ENCODE results near the gene ZSWIM6.

ZSWIM6 gene

DNA sequence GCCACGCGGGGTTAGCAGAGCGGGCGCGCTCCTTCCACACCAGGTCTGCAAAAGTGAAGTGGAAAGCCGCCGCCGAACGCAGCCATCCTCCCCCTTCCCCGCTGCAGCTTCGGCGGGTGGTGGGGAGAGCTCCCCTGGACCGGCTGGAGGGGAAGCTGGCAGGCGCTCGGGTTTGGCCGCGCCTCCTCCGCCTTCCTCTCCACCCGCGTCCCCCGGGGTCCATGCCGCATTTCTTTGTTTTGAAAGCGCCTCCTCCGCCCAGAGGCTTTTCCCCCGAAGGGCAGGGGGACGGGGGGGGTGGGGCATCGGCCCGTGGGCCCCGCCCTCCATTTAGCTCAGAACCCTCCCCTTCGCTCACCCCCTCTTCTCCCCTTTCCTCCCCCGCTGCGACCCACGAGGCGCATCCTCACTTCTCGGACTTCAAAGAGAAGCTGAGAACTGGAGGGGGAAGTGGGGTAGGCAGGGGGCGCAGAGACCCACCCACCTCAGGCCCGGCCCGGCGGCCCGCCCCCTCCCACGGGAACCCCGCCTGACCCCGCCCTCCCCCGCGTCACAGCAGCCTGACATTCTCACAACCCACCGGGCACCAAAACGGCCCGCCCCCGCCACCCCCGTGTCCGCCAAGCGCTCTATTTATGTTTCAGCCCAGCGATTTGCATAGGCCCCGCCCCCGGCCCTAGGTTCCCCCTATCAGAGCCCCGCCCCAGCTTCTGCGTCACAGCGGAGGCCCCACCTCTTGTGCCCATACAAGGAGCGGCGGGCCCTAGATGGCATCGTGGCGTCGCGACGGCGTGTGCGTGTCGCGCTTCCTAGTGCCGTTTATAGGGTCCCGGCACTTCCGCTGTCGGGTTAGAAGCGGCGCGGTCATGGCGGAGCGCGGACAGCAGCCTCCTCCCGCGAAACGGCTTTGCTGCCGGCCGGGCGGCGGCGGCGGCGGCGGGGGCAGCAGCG, at the start of gene ZSWIM6:
ZSWIM6 (plus strand) TSS at position 852 of the 951 bp plus-strand sequence; CDS start at position 867, 15 bp downstream.
- no peak for FAIRE-seq

GRCh38 chr5:61283471-61283870, 48.6 kb upstream of the ZSWIM6 start:
- no peak for FAIRE-seq

DNA sequence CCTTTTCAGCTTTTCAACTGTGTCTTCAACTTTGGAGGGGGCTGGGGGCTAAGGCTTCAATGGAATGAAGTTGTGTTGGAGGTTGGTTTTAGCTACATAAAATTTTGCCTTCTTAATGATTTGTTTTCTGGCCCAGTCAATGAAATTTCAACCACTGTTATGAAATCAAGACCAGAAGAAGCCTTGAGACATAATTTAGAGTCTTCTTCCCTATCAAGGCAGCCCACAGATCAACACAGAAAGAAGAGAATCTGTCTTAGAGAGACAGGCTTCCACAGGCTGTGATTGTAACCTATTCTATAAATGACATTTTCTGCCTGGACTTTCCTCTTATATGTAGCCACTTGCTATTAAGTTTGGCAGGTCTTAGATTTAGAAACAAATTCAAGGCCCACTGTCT, 46.5 kb upstream of the ZSWIM6 start:
- FAIRE-seq = no peak

GRCh38 chr5:61286446-61287132, 45.5 kb upstream of the ZSWIM6 start:
- no peak for FAIRE-seq

- no peak for FAIRE-seq
Observed at GRCh38 chr5:61287474-61287873, 44.6 kb upstream of the ZSWIM6 start.

DNA sequence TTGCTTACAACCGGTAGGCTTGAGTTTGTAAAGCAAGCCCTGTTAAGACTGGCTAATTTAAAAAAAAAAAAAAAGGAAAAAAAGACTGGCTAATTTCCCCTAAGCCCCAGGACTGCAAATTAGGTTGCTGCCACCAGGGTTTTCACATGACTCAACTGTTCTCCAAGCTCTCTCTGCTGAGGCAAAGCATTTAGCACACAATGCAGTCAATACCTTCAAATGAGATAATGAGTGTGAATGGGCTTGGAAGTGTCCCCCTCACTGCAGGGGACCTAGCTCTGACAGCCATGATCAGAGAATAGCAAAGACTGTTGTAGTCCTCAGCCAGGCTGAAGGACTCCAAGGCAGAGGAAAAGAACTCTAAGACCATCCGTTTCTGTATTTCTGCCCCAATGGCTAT, 42.8 kb upstream of the ZSWIM6 start:
- FAIRE-seq = no peak

DNA sequence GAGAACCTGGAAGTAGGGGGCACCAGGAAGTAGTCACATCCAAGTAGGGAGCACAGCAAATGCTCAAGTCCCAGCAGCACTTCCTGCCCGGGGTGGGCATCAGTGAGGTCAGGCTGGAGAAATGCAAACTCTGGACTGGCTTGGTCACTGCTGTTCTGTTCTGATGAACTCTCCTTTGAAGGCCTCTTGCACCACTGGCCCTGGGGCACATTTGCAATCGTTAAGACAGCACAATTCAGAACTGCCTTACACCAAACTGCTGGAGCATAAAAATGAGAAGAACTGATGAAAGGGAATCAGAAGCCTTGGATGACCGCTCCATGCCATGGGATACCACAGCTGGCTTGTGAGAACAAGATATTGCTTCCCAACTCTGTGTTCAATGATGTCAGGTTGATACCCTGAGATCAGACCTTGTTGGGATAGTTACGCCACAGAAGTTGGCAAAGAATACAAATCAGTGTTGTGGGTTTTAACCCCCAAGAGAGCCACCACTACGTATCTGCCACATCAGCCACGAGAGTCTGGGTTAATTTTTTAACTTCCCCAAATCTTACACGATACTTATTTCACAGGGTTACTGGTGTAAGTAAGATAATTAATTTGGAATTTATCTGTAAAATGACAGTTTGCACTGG, 42.3 kb upstream of the ZSWIM6 start:
- FAIRE-seq = no peak

DNA sequence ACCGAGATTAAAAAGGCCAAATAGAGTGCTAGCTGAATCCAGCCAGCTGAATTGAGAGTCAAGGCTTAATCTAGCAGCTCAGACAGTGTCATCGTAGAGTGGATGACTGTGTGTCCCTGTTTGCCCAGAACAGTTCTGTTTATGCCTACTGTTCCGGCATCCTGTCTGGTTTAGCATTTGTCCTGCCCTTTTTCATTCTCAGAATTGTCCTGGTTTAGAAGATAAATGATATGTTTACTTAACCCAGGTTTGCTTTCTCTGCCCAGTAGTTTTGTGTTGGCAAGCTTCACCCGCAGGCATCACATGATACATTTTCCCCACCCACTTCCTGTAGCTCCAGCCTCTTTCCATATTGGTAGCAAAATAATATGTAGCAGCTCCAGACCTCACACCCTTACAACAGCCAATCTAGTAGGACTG, 41.3 kb upstream of the ZSWIM6 start:
- no peak for FAIRE-seq

GRCh38 chr5:61292062-61292657, 39.9 kb upstream of the ZSWIM6 start:
- no peak for FAIRE-seq

GRCh38 chr5:61293071-61293470, 39.0 kb upstream of the ZSWIM6 start:
- FAIRE-seq = no peak

DNA sequence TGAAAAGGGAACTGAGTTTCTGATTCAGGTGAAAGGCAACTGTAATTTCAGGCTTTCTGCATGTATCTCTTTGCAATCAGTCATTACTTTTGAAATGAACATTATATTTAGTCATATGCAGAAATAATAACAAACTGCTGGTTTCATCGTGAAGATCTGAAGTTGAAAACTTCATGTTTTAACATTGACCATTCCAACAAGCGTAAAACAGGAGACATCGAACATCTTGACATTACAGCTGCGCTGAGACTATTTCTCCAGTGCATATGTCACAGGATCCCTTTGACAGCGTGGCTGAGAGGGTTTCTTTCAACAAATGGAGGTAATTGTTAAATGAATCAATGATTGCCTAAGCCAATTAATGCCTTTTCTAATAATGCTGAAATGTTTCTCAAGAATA, 38.2 kb upstream of the ZSWIM6 start:
- no peak for FAIRE-seq

GRCh38 chr5:61295365-61295764, 36.7 kb upstream of the ZSWIM6 start:
- FAIRE-seq = no peak

DNA sequence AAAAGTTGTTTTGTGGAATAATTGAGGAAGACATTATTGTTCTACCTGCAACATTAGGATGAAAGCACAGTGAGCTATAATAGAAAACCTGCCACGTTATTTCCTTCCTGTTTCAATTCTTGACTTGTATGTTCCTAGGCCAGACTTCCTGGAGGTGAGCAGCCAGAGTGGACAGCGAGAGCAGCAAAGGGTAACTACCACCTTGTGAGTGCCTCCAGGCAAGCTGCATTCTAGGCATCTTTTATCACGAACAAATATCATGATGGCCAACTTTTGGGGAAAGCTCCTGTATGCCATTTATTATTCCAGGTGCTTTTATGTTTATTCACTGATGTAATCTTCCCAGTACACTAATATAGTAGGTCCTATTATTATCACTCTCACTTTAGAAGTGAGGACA, 34.0 kb upstream of the ZSWIM6 start:
- no peak for FAIRE-seq

- no peak for FAIRE-seq
Observed at GRCh38 chr5:61298580-61298979, 33.5 kb upstream of the ZSWIM6 start.

GRCh38 chr5:61299261-61299681, 32.8 kb upstream of the ZSWIM6 start:
- no peak for FAIRE-seq

DNA sequence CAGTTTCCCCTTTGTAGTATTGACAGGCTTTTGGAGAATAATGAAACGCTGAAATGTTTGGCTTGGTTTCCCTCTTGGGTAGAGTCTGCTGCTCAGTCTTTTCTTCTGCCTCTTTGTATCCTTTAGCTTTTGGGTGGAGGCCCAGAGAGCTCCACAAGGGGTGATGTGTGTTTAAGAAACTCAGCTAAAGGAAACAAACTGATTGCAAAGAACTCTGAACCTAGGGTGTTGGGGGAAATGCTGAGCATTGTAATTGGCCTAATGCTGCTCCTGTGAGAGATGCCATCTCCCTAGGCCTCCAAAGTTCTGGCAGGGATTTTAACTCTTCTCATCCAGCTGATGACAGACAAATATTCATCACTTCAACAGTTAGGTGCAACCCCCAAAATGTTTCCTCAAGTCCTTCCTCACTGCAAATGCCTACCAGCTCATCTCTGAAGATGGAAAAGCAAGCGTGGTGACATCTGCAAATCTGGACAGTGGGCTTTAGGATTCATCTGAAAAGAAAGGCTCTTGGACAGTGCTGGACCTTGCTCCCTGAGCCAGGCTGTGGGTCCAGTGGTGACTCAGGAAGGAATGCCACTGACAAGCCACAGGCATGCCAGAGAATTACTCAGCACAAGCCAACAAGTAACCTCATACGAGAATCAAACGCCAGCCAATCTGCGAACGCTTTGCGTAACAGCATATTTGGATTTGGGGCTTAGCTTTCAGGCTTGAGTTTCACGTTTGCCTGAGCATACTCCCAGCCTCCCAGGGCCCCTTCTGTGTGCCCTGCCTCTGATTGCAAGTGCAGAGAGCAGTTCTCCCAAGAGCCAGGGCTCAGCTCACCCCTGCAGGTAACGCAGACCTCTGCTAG, 30.5 kb upstream of the ZSWIM6 start:
- no peak for FAIRE-seq

DNA sequence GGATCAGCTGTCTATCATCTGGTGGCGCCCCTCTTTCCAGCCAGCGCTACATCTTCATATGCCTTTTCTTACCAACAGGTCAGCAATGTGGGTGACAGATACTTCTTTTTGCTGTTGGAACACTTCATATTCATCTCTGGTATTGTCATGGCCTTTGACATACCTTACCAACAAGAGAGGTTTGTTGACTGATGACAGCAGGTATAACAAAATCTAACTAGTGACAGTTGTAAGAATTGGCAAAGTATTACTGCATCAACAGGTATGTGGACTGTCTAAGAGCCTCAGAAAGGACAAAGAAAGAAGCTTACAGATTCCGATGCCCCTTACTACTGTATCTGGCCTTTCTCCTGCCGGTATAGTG, 29.9 kb upstream of the ZSWIM6 start:
- FAIRE-seq = no peak

GRCh38 chr5:61303346-61303745, 28.7 kb upstream of the ZSWIM6 start:
- no peak for FAIRE-seq

- FAIRE-seq = no peak
Observed at GRCh38 chr5:61304590-61305381, 27.3 kb upstream of the ZSWIM6 start.

- FAIRE-seq = no peak
Observed at GRCh38 chr5:61306531-61307131, 25.4 kb upstream of the ZSWIM6 start.

DNA sequence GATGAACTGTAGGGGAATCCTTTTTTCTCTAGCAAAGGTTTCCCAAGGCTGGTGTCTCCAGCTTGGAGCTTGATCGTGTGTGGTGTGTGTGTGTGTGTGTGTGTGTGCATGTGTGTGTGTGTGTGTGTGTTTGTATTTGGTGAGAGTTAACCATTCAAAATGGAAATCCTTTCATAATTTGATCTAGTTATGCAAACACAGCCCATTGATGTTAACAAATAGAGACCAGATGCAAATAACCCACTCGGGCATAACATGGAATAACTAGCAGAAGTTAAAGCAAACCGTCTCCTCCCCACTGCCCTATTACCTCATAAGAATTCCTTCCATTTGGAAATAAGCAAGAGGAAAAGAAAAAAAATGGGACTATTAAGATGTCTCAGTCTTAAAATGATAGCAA, 24.9 kb upstream of the ZSWIM6 start:
- FAIRE-seq = no peak

Data from endometrium (tissue), 2 donors.